ENCODE results near the gene CARMIL1. TPM values are rescaled to one million over a fixed set of nuclear protein-coding genes. Genes with fewer than 3 reads are reported as not detected.

CARMIL1 gene
- total RNA-seq, 1 experiment from 2014 or later, result 25.9 TPM

GRCh38 chr6:25248123-25248522 is 31.1 kb upstream of the CARMIL1 start:
- ChIA-PET POLR2A (no interaction called here), CTCF (no interaction called here)
- H3K4me3 Mint-ChIP-seq (ENCODE audit: unreplicated experiment), result no peak overlapping the region
- no peak for TF ChIP-seq CTCF (IDR thresholded peaks at IDR 0.05; ENCODE audit: insufficient read depth in 1 of 2, low read depth in 1 of 2, low read length in 1 of 2, severe bottlenecking in 1 of 2, unreplicated experiment in 1 of 2)
- H3K4me1 Mint-ChIP-seq (ENCODE audit: low read depth, unreplicated experiment), result no peaks in the 10 kb centered on the region
- H3K9me3 Mint-ChIP-seq (ENCODE audit: unreplicated experiment), result no peaks in the 10 kb centered on the region
- no peak overlapping the region for H3K27ac Mint-ChIP-seq (ENCODE audit: unreplicated experiment)
- intact Hi-C loops (cut with micrococcal nuclease; ENCODE audit: unreplicated experiment), result no loop called here
- Histone ChIP-seq H3K4me3 (ENCODE audit: low read depth, low read length) (no peak overlapping the region), H3K9me3 (no peaks in the 10 kb centered on the region), H3K36me3 (ENCODE audit: control insufficient read depth, insufficient read depth, low read length) (no peaks in the 10 kb centered on the region), H3K4me1 (no peaks in the 10 kb centered on the region), H3K27me3 (replicated peaks; ENCODE audit: control insufficient read depth, insufficient read depth, low read length) (no peaks in the 10 kb centered on the region)
- DNase-seq, result no peak
- no peaks in the 10 kb centered on the region for H3K36me3 Mint-ChIP-seq (ENCODE audit: insufficient read depth, unreplicated experiment)
- no peaks in the 10 kb centered on the region for H3K27me3 Mint-ChIP-seq (ENCODE audit: insufficient read depth, unreplicated experiment)
- no TSS peak for BruUV-seq (replicated peaks)

DNA sequence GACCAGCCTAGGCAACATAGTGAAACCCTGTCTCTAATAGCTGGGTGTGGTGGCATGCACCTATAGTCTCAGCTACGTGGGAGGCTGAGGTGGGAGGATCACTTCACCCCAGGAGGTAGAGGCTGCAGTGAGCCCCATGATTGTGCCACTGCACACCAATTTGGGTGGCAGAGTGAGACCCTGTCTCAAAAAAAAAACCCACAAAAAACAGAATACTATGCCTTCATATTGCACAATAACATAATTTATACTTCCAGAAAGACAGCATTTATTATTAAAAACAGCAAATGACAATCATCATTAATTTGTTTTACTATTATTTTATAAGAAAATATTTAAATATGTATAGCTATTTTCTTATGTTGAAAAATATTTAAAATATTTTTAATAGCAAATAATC is 30.0 kb upstream of the CARMIL1 start:
- POLR2A ChIA-PET, result no interaction called here

DNA sequence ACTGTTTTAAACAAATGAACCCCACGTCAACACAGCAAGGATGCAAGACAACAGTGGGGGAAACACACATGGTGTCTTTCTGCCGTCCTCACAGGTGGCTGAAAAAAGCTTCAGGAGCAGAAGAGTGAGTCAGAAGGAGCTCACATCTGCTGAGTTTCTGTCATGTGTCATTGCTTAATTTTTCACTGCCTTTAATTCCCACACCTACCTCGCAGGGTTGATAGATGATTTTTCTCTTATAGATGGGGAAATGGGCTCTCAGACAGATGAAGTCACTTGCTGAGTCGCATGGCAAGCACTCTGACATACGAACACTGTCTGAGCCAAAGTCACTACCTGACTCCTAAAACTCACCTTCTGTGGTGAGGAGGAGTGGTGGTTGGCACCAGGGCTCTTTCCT is 28.3 kb upstream of the CARMIL1 start:
- no peak overlapping the region for H3K4me3 ChIP-seq (ENCODE audit: low read depth, low read length)
- TF ChIP-seq CTCF (IDR thresholded peaks at IDR 0.05; ENCODE audit: insufficient read depth in 1 of 2, low read depth in 1 of 2, low read length in 1 of 2, severe bottlenecking in 1 of 2, unreplicated experiment in 1 of 2), result no peak
- no peaks in the 10 kb centered on the region for H3K27me3 Mint-ChIP-seq (ENCODE audit: insufficient read depth, unreplicated experiment)
- H3K4me1 ChIP-seq, result no peaks in the 10 kb centered on the region
- H3K4me1 Mint-ChIP-seq (ENCODE audit: low read depth, unreplicated experiment), result no peaks in the 10 kb centered on the region
- no peaks in the 10 kb centered on the region for H3K36me3 Mint-ChIP-seq (ENCODE audit: insufficient read depth, unreplicated experiment)
- POLR2A ChIA-PET, result no interaction called here
- intact Hi-C loops (cut with micrococcal nuclease; ENCODE audit: unreplicated experiment), result no loop called here
- no peaks in the 10 kb centered on the region for H3K9me3 ChIP-seq
- no peaks in the 10 kb centered on the region for H3K27me3 ChIP-seq (replicated peaks; ENCODE audit: control insufficient read depth, insufficient read depth, low read length)
- no TSS peak for BruUV-seq (replicated peaks)
- CTCF ChIA-PET, result interaction anchor here (0.6 kb wide), 1 partner anchor 449 kb away, joined by 6 read pairs; no protein-coding TSS in a partner anchor
- no peak for DNase-seq
- H3K27ac Mint-ChIP-seq (ENCODE audit: unreplicated experiment), result no peak overlapping the region
- H3K4me3 Mint-ChIP-seq (ENCODE audit: unreplicated experiment), result no peak overlapping the region
- H3K36me3 ChIP-seq (ENCODE audit: control insufficient read depth, insufficient read depth, low read length), result no peaks in the 10 kb centered on the region
- H3K9me3 Mint-ChIP-seq (ENCODE audit: unreplicated experiment), result no peaks in the 10 kb centered on the region

More for the DNA sequence above, 30.0 kb upstream of the CARMIL1 start:
- DNase-seq, result no peak
- Histone ChIP-seq H3K4me1 (no peaks in the 10 kb centered on the region), H3K27me3 (replicated peaks; ENCODE audit: control insufficient read depth, insufficient read depth, low read length) (no peaks in the 10 kb centered on the region), H3K9me3 (no peaks in the 10 kb centered on the region), H3K4me3 (ENCODE audit: low read depth, low read length) (no peak overlapping the region), H3K36me3 (ENCODE audit: control insufficient read depth, insufficient read depth, low read length) (no peaks in the 10 kb centered on the region)
- BruUV-seq (replicated peaks), result no TSS peak
- Mint-ChIP-seq H3K9me3 (ENCODE audit: unreplicated experiment) (no peaks in the 10 kb centered on the region), H3K4me3 (ENCODE audit: unreplicated experiment) (no peak overlapping the region), H3K4me1 (ENCODE audit: low read depth, unreplicated experiment) (no peaks in the 10 kb centered on the region), H3K27me3 (ENCODE audit: insufficient read depth, unreplicated experiment) (no peaks in the 10 kb centered on the region), H3K36me3 (ENCODE audit: insufficient read depth, unreplicated experiment) (no peaks in the 10 kb centered on the region), H3K27ac (ENCODE audit: unreplicated experiment) (no peak overlapping the region)
- intact Hi-C loops (cut with micrococcal nuclease; ENCODE audit: unreplicated experiment), result no loop called here
- no peak for TF ChIP-seq CTCF (IDR thresholded peaks at IDR 0.05; ENCODE audit: insufficient read depth in 1 of 2, low read depth in 1 of 2, low read length in 1 of 2, severe bottlenecking in 1 of 2, unreplicated experiment in 1 of 2)
- CTCF ChIA-PET, result no interaction called here

Measured in Caco-2 (cell line).